Astrocyte (in vitro differentiated cells and primary cell): ENCODE data around the gene USP21. TPM values are rescaled to one million over a fixed set of nuclear protein-coding genes. Genes with fewer than 3 reads are reported as not detected.

ENCODE experiments used
- DNase-seq: peaks from one replicate; pipeline ENCODE4 v3.0.0-alpha.2; 2010; ENCODE audit warnings: low read depth
- FAIRE-seq: peaks from 2 replicates; lab custom pipeline; 2011; peaks lifted over from hg19 to GRCh38; lab: Jason Lieb, UNC
- H2AFZ ChIP-seq: 2 replicates; pipeline ENCODE4 v1.6.0; 2012; ENCODE audit warnings: low read depth, low read length, inconsistent platforms
- H3K27ac ChIP-seq: 2 replicates; pipeline ENCODE4 v1.5.1; 2011; ENCODE audit warnings: low read depth, low read length, inconsistent platforms
- H3K27me3 ChIP-seq: 2 replicates; pipeline ENCODE4 v1.6.0; 2011; ENCODE audit warnings: low read length, inconsistent platforms; ENCODE audit not compliant: insufficient read depth
- H3K36me3 ChIP-seq: 2 replicates; pipeline ENCODE4 v1.5.1; 2011; ENCODE audit warnings: low read length, inconsistent platforms; ENCODE audit not compliant: insufficient read depth
- H3K4me1 ChIP-seq: 2 replicates; pipeline ENCODE4 v1.5.1; 2011; ENCODE audit warnings: low read length, inconsistent platforms; ENCODE audit not compliant: insufficient read depth
- H3K4me2 ChIP-seq: 2 replicates; pipeline ENCODE4 v1.6.0; 2012; ENCODE audit warnings: low read length, inconsistent platforms
- H3K4me3 ChIP-seq: 2 replicates; pipeline ENCODE4 v1.5.1; 2011; ENCODE audit warnings: low read depth, mild to moderate bottlenecking, low read length, inconsistent platforms; ENCODE audit not compliant: insufficient read depth
- H3K79me2 ChIP-seq: 2 replicates; pipeline ENCODE4 v1.6.0; 2012; ENCODE audit warnings: mild to moderate bottlenecking, low read length, inconsistent platforms; ENCODE audit not compliant: insufficient read depth
- H3K9ac ChIP-seq: 2 replicates; pipeline ENCODE4 v1.6.0; 2012; ENCODE audit warnings: mild to moderate bottlenecking, low read length, inconsistent platforms
- H3K9me3 ChIP-seq: 2 replicates; pipeline ENCODE4 v1.5.1; 2012; ENCODE audit warnings: low read depth, mild to moderate bottlenecking, low read length, inconsistent platforms; ENCODE audit not compliant: insufficient read depth
- H4K20me1 ChIP-seq: 2 replicates; pipeline ENCODE4 v1.6.0; 2012; ENCODE audit warnings: low read length, inconsistent platforms; ENCODE audit not compliant: insufficient read depth
- H3K27ac Mint-ChIP-seq: one replicate; pipeline ENCODE4 v1.8.0; 2021; ENCODE audit warnings: mild to moderate bottlenecking, mixed read lengths; ENCODE audit not compliant: unreplicated experiment
- H3K27me3 Mint-ChIP-seq: one replicate; pipeline ENCODE4 v1.8.0; 2021; ENCODE audit warnings: low read depth, mixed read lengths; ENCODE audit not compliant: unreplicated experiment
- H3K36me3 Mint-ChIP-seq: one replicate; pipeline ENCODE4 v1.8.0; 2021; ENCODE audit warnings: low read depth, mixed read lengths; ENCODE audit not compliant: unreplicated experiment
- H3K4me1 Mint-ChIP-seq: one replicate; pipeline ENCODE4 v1.8.0; 2021; ENCODE audit warnings: low read depth, mixed read lengths; ENCODE audit not compliant: unreplicated experiment
- H3K4me3 Mint-ChIP-seq: one replicate; pipeline ENCODE4 v1.8.0; 2021; ENCODE audit warnings: mild to moderate bottlenecking, moderate library complexity, mixed read lengths; ENCODE audit not compliant: unreplicated experiment
- H3K9me3 Mint-ChIP-seq: one replicate; pipeline ENCODE4 v1.8.0; 2021; ENCODE audit warnings: mild to moderate bottlenecking, mixed read lengths; ENCODE audit not compliant: unreplicated experiment
- CTCF ChIP-seq: IDR thresholded peaks from 2 replicates; pipeline ENCODE4 v1.5.1; 2011; ENCODE audit warnings: low read depth, mild to moderate bottlenecking, inconsistent platforms, low read length, moderate library complexity; ENCODE audit not compliant: insufficient read depth
- EZH2 ChIP-seq: IDR thresholded peaks from 2 replicates; pipeline ENCODE4 v1.6.1; 2012; ENCODE audit warnings: mild to moderate bottlenecking, low read length, inconsistent platforms; ENCODE audit not compliant: insufficient read depth
- total RNA-seq: library from RNA; stranded (reverse); gene quantifications from 2 replicates; pipeline ENCODE4 v1.2.1, GENCODE V29; 2021

Gene USP21
- total RNA-seq, 1 donor from 2014 or later = 14.4 TPM

- Histone ChIP-seq H3K9ac (peak overlapping the region; percentile 98), H3K27me3 (no peaks in the 10 kb centered on the region), H4K20me1 (peaks cover 11% of the 10 kb centered on the region), H3K79me2 (peaks cover 19% of the 10 kb centered on the region), H3K4me3 (peak overlapping the region; percentile 91), H3K4me1 (peaks cover 23% of the 10 kb centered on the region), H3K4me2 (peak overlapping the region; percentile 100), H3K36me3 (peaks cover 14% of the 10 kb centered on the region), H3K27ac (peak overlapping the region; percentile 91), H2AFZ (peak overlapping the region; percentile 100), H3K9me3 (no peaks in the 10 kb centered on the region)
- Mint-ChIP-seq H3K27me3 (no peaks in the 10 kb centered on the region), H3K36me3 (peaks cover 39% of the 10 kb centered on the region), H3K4me3 (peak overlapping the region; percentile 99), H3K27ac (peak overlapping the region; percentile 98), H3K4me1 (peaks cover 21% of the 10 kb centered on the region), H3K9me3 (no peaks in the 10 kb centered on the region)
- DNase-seq (no peak), FAIRE-seq (no peak)
- no peak for TF ChIP-seq CTCF
- no peak for TF ChIP-seq EZH2
These were observed 17.3 kb downstream of the USP21 start for GRCh38 chr1:161176468-161177111.

- Mint-ChIP-seq H3K36me3 (peaks cover 32% of the 10 kb centered on the region), H3K27ac (peak within 1 kb of the TSS; percentile 98), H3K4me3 (peak within 1 kb of the TSS; percentile 99), H3K27me3 (no peaks in the 10 kb centered on the region), H3K4me1 (peaks cover 25% of the 10 kb centered on the region), H3K9me3 (no peaks in the 10 kb centered on the region)
- no peak for TF ChIP-seq CTCF
- TF ChIP-seq EZH2 = no peak
- Histone ChIP-seq H3K27ac (peak within 1 kb of the TSS; percentile 91), H3K9ac (peak within 1 kb of the TSS; percentile 98), H3K4me1 (peaks cover 26% of the 10 kb centered on the region), H3K27me3 (no peaks in the 10 kb centered on the region), H3K4me2 (peak within 1 kb of the TSS; percentile 100), H4K20me1 (peaks cover 10% of the 10 kb centered on the region), H3K9me3 (no peaks in the 10 kb centered on the region), H3K4me3 (peak within 1 kb of the TSS; percentile 91), H3K36me3 (peaks cover 8% of the 10 kb centered on the region), H2AFZ (peak within 1 kb of the TSS; percentile 100), H3K79me2 (peaks cover 19% of the 10 kb centered on the region)
- DNase-seq = peak; percentile 46
- no peak for FAIRE-seq
These were observed 18.0 kb downstream of the USP21 start, which contains the start of gene B4GALT3 for GRCh38 chr1:161177112-161177935. Gene B4GALT3 (minus strand): TSS chr1:161177507. CDS start chr1:161176060, 1,447 bp downstream.
